Measurements from ENCODE around the gene GINM1. TPM values are rescaled to one million over a fixed set of nuclear protein-coding genes. Genes with fewer than 3 reads are reported as not detected.
A peak's percentile ranks its signal among the peaks of the same experiment; 100 is the strongest.

Gene GINM1
- total and polyA plus RNA-seq, 9 of the 15 experiments (the other 6 are each of a cell fraction or from before 2014, with no cell fraction given): 5.0 to 19.3 (median 14.2) TPM

GRCh38 chr6:149608381-149608982 is 42.3 kb downstream of the GINM1 start (continued):
- no peak for TF ChIP-seq ATF6 (CRISPR knock-in tag; IDR thresholded peaks at IDR 0.05)
- no peak for TF ChIP-seq ELF4 (CRISPR knock-in tag; IDR thresholded peaks at IDR 0.05)
- no peak for TF ChIP-seq ZNF280B (CRISPR knock-in tag; IDR thresholded peaks at IDR 0.05)
- no peak for TF ChIP-seq STAT5A (IDR thresholded peaks at IDR 0.05; ENCODE audit: borderline replicate concordance, low read length)
- TF ChIP-seq U2AF2 (optimal IDR thresholded peaks at IDR 0.05; ENCODE audit: low read depth, low read length): no peak

- FAIRE-seq (no peak), DNase-seq (ENCODE audit: extremely low read depth in 1 of 4, low spot score in 3 of 4) (no peak), ATAC-seq (no peak)
- Histone ChIP-seq H3K4me2 (ENCODE audit: insufficient read depth, low read length) (no peak overlapping the region), H3K9me1 (ENCODE audit: control insufficient read depth, insufficient read depth, low read length) (no peaks in the 10 kb centered on the region), H2AFZ (ENCODE audit: low read depth, low read length) (no peak overlapping the region), H3K27me3 (ENCODE audit: control insufficient read depth in 2 of 2, insufficient read depth in 2 of 2, low read length in 2 of 2) (no peaks in the 10 kb centered on the region), H3K36me3 (ENCODE audit: control insufficient read depth, insufficient read depth, low read length) (peaks cover 21% of the 10 kb centered on the region), H3K79me2 (ENCODE audit: control insufficient read depth, insufficient read depth, low read length) (no peaks in the 10 kb centered on the region), H3K4me1 (replicated peaks in 1 of 2; ENCODE audit: control insufficient read depth in 2 of 2, insufficient read depth in 2 of 2, low read length in 2 of 2) (no peaks in the 10 kb centered on the region), H4K20me1 (replicated peaks; ENCODE audit: control insufficient read depth, insufficient read depth, low read length) (0 out of 2 replicates have a peak, but pooled peaks cover 3% of the 10 kb centered on the region), H3K27ac (ENCODE audit: extremely low read depth, low read depth, low read length) (no peak overlapping the region), H3K9ac (ENCODE audit: insufficient read depth in 1 of 2, low read depth in 2 of 2, low read length in 2 of 2) (no peak overlapping the region), H3K4me3 (no peak overlapping the region), H3K9me3 (replicated peaks; ENCODE audit: control insufficient read depth, insufficient read depth, low read depth, low read length) (no peaks in the 10 kb centered on the region)
- WGBS (ENCODE audit: insufficient coverage, low coverage, missing lambda C conversion rate): 74% methylated on average over 4 of the region's 4 CpGs
- intact Hi-C loops (cut with micrococcal nuclease) (no loop called here), in situ Hi-C loops (cut with MboI) (no loop called here)
- ChIA-PET POLR2A (interaction anchor here (1.2 to 1.9 kb wide), 3 partner anchors 10 to 16 kb away, joined by 4 to 6 read pairs (median 6); no protein-coding TSS in a partner anchor), CTCF (ENCODE audit: low intra/inter-chr PET ratio) (no interaction called here)
- BruUV-seq (replicated peaks): no TSS peak
- TF ChIP-seq KAT7 (CRISPR knock-in tag; IDR thresholded peaks at IDR 0.05; ENCODE audit: borderline replicate concordance) (no peak), ZNF121 (CRISPR knock-in tag; conservative IDR thresholded peaks at IDR 0.05) (peak; percentile 60; the same call in 1 of the 2 replicates), CSDE1 (IDR thresholded peaks at IDR 0.05) (no peak)
Observed at GRCh38 chr6:149614337-149614736, 48.2 kb downstream of the GINM1 start.

Measured in K562 (cell line).